H1 (cell line): ENCODE data around the gene ACOT2. TPM values are rescaled to one million over a fixed set of nuclear protein-coding genes. Genes with fewer than 3 reads are reported as not detected.
"Not testable (repeated sequence)": the region's sequence is repeated elsewhere in the genome, so short reads cannot be mapped to it uniquely, and the experiment has no call there.

ENCODE experiments used
- CTCF ChIA-PET: fragments of 300-600 bp; sonication (Branson Sonifier 250); formaldehyde crosslinking; loops from one replicate; lab custom pipeline; 2021; ENCODE audit not compliant: partially characterized antibody; lab: Charles Lee
- POLR2A ChIA-PET: fragments of 300-600 bp; sonication (Branson Sonifier 250); formaldehyde crosslinking; loops from one replicate; lab custom pipeline; 2021; ENCODE audit warnings: inconsistent platforms; ENCODE audit not compliant: partially characterized antibody; lab: Charles Lee
- DNase-seq, 2 experiments: peaks; one replicate each; pipeline versions ENCODE4 v3.0.0 to v3.0.0-alpha.2; 2010 to 2022; ENCODE audit warnings: low spot score in 2 of 2, low read depth in 1 of 2, mixed read lengths in 1 of 2
- FAIRE-seq: peaks from 2 replicates; lab custom pipeline; 2011; peaks lifted over from hg19 to GRCh38; lab: Jason Lieb, UNC
- H2AFZ ChIP-seq: 2 replicates; pipeline ENCODE4 v1.8.1; 2012; ENCODE audit warnings: low read length, inconsistent platforms
- H2AK5ac ChIP-seq: 2 replicates; pipeline ENCODE4 v1.6.1; 2013; ENCODE audit warnings: low read depth, low read length
- H2BK120ac ChIP-seq: replicated peaks from 2 replicates; pipeline ENCODE3; 2013; ENCODE audit warnings: low read depth, low read length, inconsistent platforms
- H2BK12ac ChIP-seq: 2 replicates; pipeline ENCODE4 v1.6.1; 2013; ENCODE audit warnings: low read depth, low read length
- H2BK15ac ChIP-seq: 2 replicates; pipeline ENCODE4 v1.6.1; 2013; ENCODE audit warnings: low read length
- H2BK20ac ChIP-seq: 2 replicates; pipeline ENCODE4 v1.6.1; 2013; ENCODE audit warnings: low read length
- H2BK5ac ChIP-seq: 2 replicates; pipeline ENCODE4 v1.6.1; 2013; ENCODE audit warnings: low read depth, low read length
- H3K14ac ChIP-seq: 2 replicates; pipeline ENCODE4 v1.6.1; 2013; ENCODE audit warnings: inconsistent platforms; ENCODE audit not compliant: insufficient read length
- H3K18ac ChIP-seq: 2 replicates; pipeline ENCODE4 v1.6.1; 2013; ENCODE audit warnings: low read length; ENCODE audit errors: extremely low read depth
- H3K23ac ChIP-seq: 2 replicates; pipeline ENCODE4 v1.6.1; 2013; ENCODE audit warnings: inconsistent platforms; ENCODE audit not compliant: insufficient read length
- H3K23me2 ChIP-seq: 2 replicates; pipeline ENCODE4 v1.6.1; 2013; ENCODE audit warnings: low read depth, low read length
- H3K27ac ChIP-seq: 2 replicates; pipeline ENCODE4 v1.6.1; 2011; ENCODE audit warnings: low read depth, low read length, inconsistent platforms
- H3K27me3 ChIP-seq, 4 experiments: replicated peaks in 1 of 4; 1 replicate in 1 of 4; 2 replicates in 3 of 4; pipeline versions ENCODE4 v1.6.1 to v1.8.1; 2011 to 2013; ENCODE audit warnings: low read length in 3 of 4, mild to moderate bottlenecking in 3 of 4, inconsistent platforms in 2 of 4, mixed read lengths in 2 of 4, moderate library complexity in 1 of 4; ENCODE audit not compliant: control insufficient read depth in 3 of 4, insufficient read depth in 3 of 4; ENCODE audit errors: extremely low read depth in 1 of 4
- H3K36me3 ChIP-seq, 4 experiments: 2 replicates each; pipeline versions ENCODE4 v1.6.1 to v1.8.1; 2011 to 2013; ENCODE audit warnings: mild to moderate bottlenecking in 4 of 4, low read length in 3 of 4, moderate library complexity in 2 of 4, control low read depth in 1 of 4, inconsistent platforms in 1 of 4; ENCODE audit not compliant: insufficient read depth in 4 of 4, control insufficient read depth in 2 of 4
- H3K4ac ChIP-seq: replicated peaks from 2 replicates; pipeline ENCODE3; 2013; ENCODE audit warnings: low read length, low read depth, mixed read lengths, inconsistent platforms; ENCODE audit not compliant: insufficient read length
- H3K4me1 ChIP-seq, 4 experiments: replicated peaks in 1 of 4; 1 replicate in 1 of 4; 2 replicates in 3 of 4; pipeline versions ENCODE4 v1.6.1 to v1.8.1; 2011 to 2013; ENCODE audit warnings: low read length in 3 of 4, inconsistent platforms in 2 of 4, mixed read lengths in 1 of 4; ENCODE audit not compliant: insufficient read depth in 4 of 4, control insufficient read depth in 3 of 4
- H3K4me2 ChIP-seq, 2 experiments: 2 replicates each; pipeline versions ENCODE4 v1.6.1 to v1.8.1; 2011 to 2013; ENCODE audit warnings: low read depth in 2 of 2, low read length in 2 of 2, control low read depth in 1 of 2, inconsistent platforms in 1 of 2, mild to moderate bottlenecking in 1 of 2; ENCODE audit not compliant: insufficient read depth in 1 of 2
- H3K4me3 ChIP-seq, 4 experiments: fragments of 200-600, 300-600 bp in 1 of 4; sonication (generic), shearing (Covaris generic), sonication (Bioruptor Twin) in 1 of 4; 2 replicates each; pipeline versions ENCODE4 v1.5.1 to v1.8.1; 2011 to 2016; ENCODE audit warnings: low read length in 4 of 4, low read depth in 3 of 4, control low read depth in 2 of 4, inconsistent platforms in 2 of 4, mild to moderate bottlenecking in 2 of 4, mixed read lengths in 1 of 4, moderate library complexity in 1 of 4; ENCODE audit not compliant: insufficient read depth in 2 of 4; ENCODE audit errors: extremely low read depth in 1 of 4
- H3K56ac ChIP-seq: replicated peaks from 2 replicates; pipeline ENCODE3; 2013; ENCODE audit warnings: low read depth, mild to moderate bottlenecking, mixed read lengths, low read length, inconsistent platforms; ENCODE audit not compliant: insufficient read length
- H3K79me1 ChIP-seq: 2 replicates; pipeline ENCODE4 v1.6.1; 2013; ENCODE audit warnings: low read depth, low read length, control low read depth
- H3K79me2 ChIP-seq, 2 experiments: 2 replicates each; pipeline versions ENCODE4 v1.6.1 to v1.8.1; 2012 to 2013; ENCODE audit warnings: low read length in 2 of 2, mild to moderate bottlenecking in 2 of 2, inconsistent platforms in 1 of 2; ENCODE audit not compliant: insufficient read depth in 2 of 2, control insufficient read depth in 1 of 2
- H3K9ac ChIP-seq, 4 experiments: replicated peaks in 1 of 4; 1 replicate in 1 of 4; 2 replicates in 3 of 4; pipeline versions ENCODE4 v1.6.1 to v1.8.1; 2011 to 2013; ENCODE audit warnings: low read depth in 3 of 4, low read length in 3 of 4, control low read depth in 2 of 4, mild to moderate bottlenecking in 2 of 4, moderate library complexity in 2 of 4, inconsistent platforms in 1 of 4; ENCODE audit errors: extremely low read depth in 1 of 4
- H3K9me3 ChIP-seq, 2 experiments: 2 replicates each; pipeline versions ENCODE4 v1.6.1 to v1.8.1; 2012 to 2013; ENCODE audit warnings: mild to moderate bottlenecking in 2 of 2, moderate library complexity in 2 of 2, control low read depth in 1 of 2, inconsistent platforms in 1 of 2, low read depth in 1 of 2, low read length in 1 of 2, mixed read lengths in 1 of 2; ENCODE audit not compliant: insufficient read depth in 2 of 2
- H4K20me1 ChIP-seq, 2 experiments: replicated peaks in 1 of 2; 2 replicates each; pipeline versions ENCODE3 to v1.8.1; 2011 to 2013; ENCODE audit warnings: inconsistent platforms in 2 of 2, low read length in 2 of 2, mild to moderate bottlenecking in 1 of 2; ENCODE audit not compliant: insufficient read depth in 2 of 2, control insufficient read depth in 1 of 2
- H4K5ac ChIP-seq: 2 replicates; pipeline ENCODE4 v1.6.1; 2013; ENCODE audit warnings: low read length, low read depth, mixed read lengths, inconsistent platforms; ENCODE audit not compliant: insufficient read length
- H4K8ac ChIP-seq: 2 replicates; pipeline ENCODE4 v1.8.0; 2013; ENCODE audit warnings: mild to moderate bottlenecking, moderate library complexity, low read length, inconsistent platforms; ENCODE audit not compliant: insufficient read depth; ENCODE audit errors: extremely low read depth
- H4K91ac ChIP-seq: replicated peaks from 2 replicates; pipeline ENCODE3; 2013; ENCODE audit warnings: low read length, mixed read lengths, inconsistent platforms; ENCODE audit not compliant: insufficient read length
- WGBS, 2 experiments: shearing (Covaris generic) in 1 of 2; methylation state at CpG; one replicate each; pipeline versions ENCODE4 v1.1.6 to v1.1.7; 2013 to 2015; ENCODE audit warnings: low lambda C conversion rate in 2 of 2, mixed read lengths in 2 of 2, inconsistent platforms in 1 of 2, low coverage in 1 of 2, missing lambda C conversion rate in 1 of 2; ENCODE audit not compliant: insufficient replicate concordance in 2 of 2, insufficient coverage in 1 of 2, insufficient read length in 1 of 2; ENCODE audit errors: extremely low coverage in 1 of 2, missing lambda C conversion rate in 1 of 2; 5-methylcytosine and 5-hydroxymethylcytosine counted together
- polyA plus RNA-seq, 7 experiments: library from polyadenylated mRNA; depleted of rRNA in 3 of 7; stranded (reverse) in 5 of 7; unstranded in 2 of 7; fragments of >200 nt in 5 of 7; fragments of 200-250 nt in 2 of 7; gene quantifications; 1 replicate in 5 of 7; 2 replicates in 1 of 7; 4 replicates in 1 of 7; pipeline versions ENCODE4 v1.2.1 to v1.2.3, GENCODE V29; 2011 to 2013; ENCODE audit warnings: missing spikeins in 2 of 7, mixed read lengths in 2 of 7
- total RNA-seq: library from RNA; stranded (reverse); fragmentation: NEBNext Ultra II Directional; extraction: Animal tissue kit (Norgen Biotek cat#: 25700); gene quantifications from 2 replicates; pipeline ENCODE4 v1.2.1, GENCODE V29; 2021

ACOT2 gene
- total and polyA plus RNA-seq, 2 of the 8 experiments (the other 6 are each of a cell fraction or from before 2014, with no cell fraction given) = 5.8 to 5.9 TPM

- H3K23me2 ChIP-seq, H2AK5ac ChIP-seq, DNase-seq, H4K20me1 ChIP-seq, H3K56ac ChIP-seq, H4K8ac ChIP-seq, H2BK20ac ChIP-seq, H3K79me2 ChIP-seq, H3K36me3 ChIP-seq, H3K14ac ChIP-seq, H3K27ac ChIP-seq, H3K9me3 ChIP-seq, H2BK12ac ChIP-seq, H4K5ac ChIP-seq, H2BK15ac ChIP-seq, H3K9ac ChIP-seq, H3K4me3 ChIP-seq, H4K91ac ChIP-seq, H3K27me3 ChIP-seq, H3K79me1 ChIP-seq, H3K4me2 ChIP-seq, H3K18ac ChIP-seq, H3K23ac ChIP-seq, H3K4ac ChIP-seq, H2BK120ac ChIP-seq, H2BK5ac ChIP-seq, H3K4me1 ChIP-seq, H2AFZ ChIP-seq, CTCF ChIA-PET: not testable (repeated sequence)
- WGBS, 2 experiments = 93% methylated on average over 5 of the region's 6 CpGs; no CpG with 5 or more reads in 1 of the 2 experiments
- peak; percentile 70 for FAIRE-seq
- POLR2A ChIA-PET = interaction anchor here (1.1 kb wide), 1 partner anchor 11 kb away, joined by 3 read pairs; no protein-coding TSS in a partner anchor
Observed at GRCh38 chr14:73549889-73550524, 19.0 kb upstream of the ACOT2 start.
